Measurements from ENCODE around the gene DHH. TPM values are rescaled to one million over a fixed set of nuclear protein-coding genes. Genes with fewer than 3 reads are reported as not detected.
"Not testable (repeated sequence)": the region's sequence is repeated elsewhere in the genome, so short reads cannot be mapped to it uniquely, and the experiment has no call there.

The DHH gene
- total RNA-seq, 1 experiment from 2014 or later = 0.04 TPM

GRCh38 chr12:49068879-49069506 lies 25.6 kb downstream of the DHH start:
- H3K36me3 ChIP-seq = no peaks in the 10 kb centered on the region
- peak overlapping the region; percentile 70 for H3K4me3 ChIP-seq
- peaks cover 4% of the 10 kb centered on the region; the same call in 1 of the 2 replicates for H3K4me1 ChIP-seq
- peak; percentile 54 to 58 for DNase-seq
- no peaks in the 10 kb centered on the region for H3K9me3 ChIP-seq (replicated peaks)
- peak overlapping the region; percentile 44 for H3K27ac ChIP-seq
- no peaks in the 10 kb centered on the region for H3K27me3 ChIP-seq

- H3K36me3 ChIP-seq = no peaks in the 10 kb centered on the region
- no peaks in the 10 kb centered on the region for H3K9me3 ChIP-seq (replicated peaks)
- DNase-seq = no peak
- no peaks in the 10 kb centered on the region for H3K27me3 ChIP-seq
- no peak overlapping the region for H3K27ac ChIP-seq
- peaks cover 4% of the 10 kb centered on the region; the same call in 1 of the 2 replicates for H3K4me1 ChIP-seq
- no peak overlapping the region for H3K4me3 ChIP-seq
Observed at GRCh38 chr12:49066120-49066519, 28.5 kb downstream of the DHH start.

GRCh38 chr12:49064767-49065152 lies 29.8 kb downstream of the DHH start:
- Histone ChIP-seq H3K4me3 (no peak overlapping the region), H3K4me1 (no peaks in the 10 kb centered on the region), H3K27ac (no peak overlapping the region), H3K9me3 (replicated peaks) (no peaks in the 10 kb centered on the region), H3K27me3 (no peaks in the 10 kb centered on the region), H3K36me3 (no peaks in the 10 kb centered on the region)
- no peak for DNase-seq

- not testable (repeated sequence) for H3K9me3 ChIP-seq (replicated peaks); H3K27me3 ChIP-seq; H3K36me3 ChIP-seq; H3K4me3 ChIP-seq; H3K27ac ChIP-seq; DNase-seq
- peaks cover 15% of the 10 kb centered on the region for H3K4me1 ChIP-seq
Observed at GRCh38 chr12:49061916-49062315, 32.7 kb downstream of the DHH start.

GRCh38 chr12:49061157-49061650 lies 33.4 kb downstream of the DHH start:
- H3K27ac ChIP-seq = peak overlapping the region; percentile 94
- peak overlapping the region; percentile 95 for H3K4me3 ChIP-seq
- no peaks in the 10 kb centered on the region for H3K36me3 ChIP-seq
- no peaks in the 10 kb centered on the region for H3K27me3 ChIP-seq
- no peak for DNase-seq
- H3K4me1 ChIP-seq = peaks cover 22% of the 10 kb centered on the region
- no peaks in the 10 kb centered on the region for H3K9me3 ChIP-seq (replicated peaks)

GRCh38 chr12:49060237-49061156 lies 34.1 kb downstream of the DHH start, which contains the start of gene KMT2D:
KMT2D (minus strand) TSS chr12:49060794; CDS start chr12:49055324, 5,470 bp downstream.
- Histone ChIP-seq H3K9me3 (replicated peaks) (no peaks in the 10 kb centered on the region), H3K36me3 (peaks cover 4% of the 10 kb centered on the region), H3K4me1 (peaks cover 23% of the 10 kb centered on the region), H3K27me3 (no peaks in the 10 kb centered on the region), H3K27ac (peak within 1 kb of the TSS; percentile 94), H3K4me3 (peak within 1 kb of the TSS; percentile 95)
- peak; percentile 97 for DNase-seq

GRCh38 chr12:49059299-49060171 lies 35.1 kb downstream of the DHH start:
- Histone ChIP-seq H3K27me3 (no peaks in the 10 kb centered on the region), H3K36me3 (peaks cover 13% of the 10 kb centered on the region), H3K4me1 (peaks cover 23% of the 10 kb centered on the region), H3K27ac (peak overlapping the region; percentile 94; the same call in 1 of the 2 replicates), H3K9me3 (replicated peaks) (no peaks in the 10 kb centered on the region), H3K4me3 (peak overlapping the region; percentile 95)
- peak; percentile 41 to 50 for DNase-seq

- Histone ChIP-seq H3K27ac (no peak overlapping the region), H3K9me3 (replicated peaks) (no peaks in the 10 kb centered on the region), H3K27me3 (no peaks in the 10 kb centered on the region), H3K4me3 (peak overlapping the region; percentile 95), H3K36me3 (peaks cover 19% of the 10 kb centered on the region), H3K4me1 (peaks cover 23% of the 10 kb centered on the region)
- no peak for DNase-seq
Observed at GRCh38 chr12:49059045-49059298, 35.6 kb downstream of the DHH start.

GRCh38 chr12:49058366-49059044 lies 36.1 kb downstream of the DHH start:
- no peaks in the 10 kb centered on the region for H3K9me3 ChIP-seq (replicated peaks)
- peak in 1 of 2 experiments; percentile 55 for DNase-seq
- no peaks in the 10 kb centered on the region for H3K27me3 ChIP-seq
- H3K4me3 ChIP-seq = peak overlapping the region; percentile 95
- H3K27ac ChIP-seq = no peak overlapping the region
- peaks cover 23% of the 10 kb centered on the region for H3K4me1 ChIP-seq
- H3K36me3 ChIP-seq = peaks cover 24% of the 10 kb centered on the region

GRCh38 chr12:49057888-49058287 lies 36.7 kb downstream of the DHH start:
- no peak for DNase-seq
- Histone ChIP-seq H3K4me1 (peaks cover 23% of the 10 kb centered on the region), H3K4me3 (peak overlapping the region; percentile 95), H3K36me3 (peaks cover 29% of the 10 kb centered on the region), H3K27ac (no peak overlapping the region), H3K27me3 (no peaks in the 10 kb centered on the region), H3K9me3 (replicated peaks) (no peaks in the 10 kb centered on the region)

- Histone ChIP-seq H3K4me3 (no peak overlapping the region), H3K27ac (no peak overlapping the region), H3K27me3 (no peaks in the 10 kb centered on the region), H3K4me1 (peaks cover 23% of the 10 kb centered on the region), H3K9me3 (replicated peaks) (no peaks in the 10 kb centered on the region), H3K36me3 (peaks cover 45% of the 10 kb centered on the region)
- DNase-seq = peak; percentile 54 to 67
Observed at GRCh38 chr12:49055978-49056754, 38.4 kb downstream of the DHH start.

- Histone ChIP-seq H3K4me3 (no peak overlapping the region), H3K4me1 (peaks cover 23% of the 10 kb centered on the region), H3K36me3 (peaks cover 56% of the 10 kb centered on the region), H3K27me3 (no peaks in the 10 kb centered on the region), H3K9me3 (replicated peaks) (no peaks in the 10 kb centered on the region), H3K27ac (no peak overlapping the region)
- DNase-seq = no peak
Observed at GRCh38 chr12:49055092-49055491, 39.5 kb downstream of the DHH start.

- DNase-seq = no peak
- peaks cover 23% of the 10 kb centered on the region for H3K4me1 ChIP-seq
- no peaks in the 10 kb centered on the region for H3K27me3 ChIP-seq
- H3K4me3 ChIP-seq = no peak overlapping the region
- H3K27ac ChIP-seq = no peak overlapping the region
- peaks cover 61% of the 10 kb centered on the region for H3K36me3 ChIP-seq
- no peaks in the 10 kb centered on the region for H3K9me3 ChIP-seq (replicated peaks)
Observed at GRCh38 chr12:49054524-49054923, 40.1 kb downstream of the DHH start.
